SK-N-SH (cell line): Measurements from ENCODE around the gene CDK6. TPM values are rescaled to one million over a fixed set of nuclear protein-coding genes. Genes with fewer than 3 reads are reported as not detected.
"Not testable (repeated sequence)": the region's sequence is repeated elsewhere in the genome, so short reads cannot be mapped to it uniquely, and the experiment has no call there.

Experiments used
- CTCF ChIA-PET: fragments of 300-600, 350-600 bp; formaldehyde crosslinking; extraction: SDS; loops from one replicate; lab custom pipeline; 2021; lab: Yijun Ruan, JAX
- POLR2A ChIA-PET: fragments of 350-600 bp; sonication (Branson Sonifier 250); formaldehyde crosslinking; extraction: SDS; loops from one replicate; lab custom pipeline; 2020; ENCODE audit warnings: antibody characterized with exemption, inconsistent platforms; lab: Yijun Ruan, JAX
- DNase-seq: peaks from one replicate; pipeline ENCODE4 v3.0.0; 2012
- H2AFZ ChIP-seq: fragments of 200-600 bp; sonication (generic); 2 replicates; pipeline ENCODE4 v1.8.1; 2016; ENCODE audit warnings: antibody characterized with exemption, mild to moderate bottlenecking, low read depth
- H3F3A ChIP-seq: fragments of 200-600 bp; sonication (generic); replicated peaks from 2 replicates; pipeline ENCODE3; 2016; ENCODE audit warnings: antibody characterized with exemption, mild to moderate bottlenecking; ENCODE audit not compliant: insufficient read depth
- H3K27ac ChIP-seq, 2 experiments: fragments of 200-500 bp in 1 of 2; fragments of 200-600 bp in 1 of 2; sonication (Bioruptor generic) in 1 of 2; sonication (generic), shearing (Covaris generic) in 1 of 2; 2 replicates each; pipeline versions ENCODE4 v1.5.1 to v1.6.1; 2014 to 2016; ENCODE audit warnings: low read depth in 2 of 2, inconsistent platforms in 1 of 2, low read length in 1 of 2, mild to moderate bottlenecking in 1 of 2, mixed read lengths in 1 of 2
- H3K27me3 ChIP-seq: fragments of 200-600 bp; sonication (generic), shearing (Covaris generic); 2 replicates; pipeline ENCODE4 v1.6.1; 2016; ENCODE audit warnings: mixed run types; ENCODE audit not compliant: insufficient read depth
- H3K36me3 ChIP-seq, 2 experiments: fragments of 200-500 bp in 1 of 2; fragments of 200-600 bp in 1 of 2; sonication (Bioruptor generic) in 1 of 2; sonication (generic) in 1 of 2; replicated peaks in 1 of 2; 2 replicates each; pipeline versions ENCODE3 to v1.5.1; 2014 to 2016; ENCODE audit warnings: low read length in 1 of 2, mild to moderate bottlenecking in 1 of 2; ENCODE audit not compliant: insufficient read depth in 2 of 2, control insufficient read depth in 1 of 2
- H3K4me1 ChIP-seq, 2 experiments: fragments of 200-500 bp in 1 of 2; fragments of 200-600 bp in 1 of 2; sonication (Bioruptor generic) in 1 of 2; sonication (generic), shearing (Covaris generic) in 1 of 2; 2 replicates each; pipeline versions ENCODE4 v1.5.1 to v1.6.1; 2014 to 2016; ENCODE audit warnings: low read depth in 1 of 2, low read length in 1 of 2, mixed run types in 1 of 2; ENCODE audit not compliant: insufficient read depth in 2 of 2, control insufficient read depth in 1 of 2
- H3K4me2 ChIP-seq: fragments of 200-600 bp; sonication (generic), shearing (Covaris generic); 2 replicates; pipeline ENCODE4 v1.6.1; 2017; ENCODE audit warnings: mixed run types
- H3K4me3 ChIP-seq, 2 experiments: fragments of 200-500 bp in 1 of 2; fragments of 200-600 bp in 1 of 2; sonication (Bioruptor generic) in 1 of 2; sonication (generic), shearing (Covaris generic) in 1 of 2; 2 replicates each; pipeline versions ENCODE4 v1.5.1 to v1.8.1; 2014 to 2016; ENCODE audit warnings: low read depth in 2 of 2, inconsistent platforms in 1 of 2, low read length in 1 of 2, mild to moderate bottlenecking in 1 of 2, mixed read lengths in 1 of 2, moderate library complexity in 1 of 2
- H3K79me2 ChIP-seq: fragments of 200-600 bp; sonication (generic); 2 replicates; pipeline ENCODE4 v1.8.1; 2017; ENCODE audit warnings: mild to moderate bottlenecking; ENCODE audit not compliant: insufficient read depth
- H3K9ac ChIP-seq: fragments of 200-600 bp; sonication (generic); 2 replicates; pipeline ENCODE4 v1.6.1; 2017; ENCODE audit warnings: mixed run types
- H3K9me2 ChIP-seq: fragments of 200-600 bp; sonication (generic); 2 replicates; pipeline ENCODE4 v1.6.1; 2017; ENCODE audit warnings: mixed run types
- H3K9me3 ChIP-seq: fragments of 200-600 bp; sonication (generic); 2 replicates; pipeline ENCODE4 v1.6.1; 2017; ENCODE audit warnings: mixed run types, mild to moderate bottlenecking, moderate library complexity
- H4K20me1 ChIP-seq: fragments of 200-600 bp; sonication (generic); 2 replicates; pipeline ENCODE4 v1.6.1; 2017; ENCODE audit warnings: mild to moderate bottlenecking, mixed run types; ENCODE audit not compliant: insufficient read depth
- ELF1 ChIP-seq: IDR thresholded peaks from 2 replicates; pipeline ENCODE4 v1.4.0; 2012
- EP300 ChIP-seq, 2 experiments: IDR thresholded peaks; 2 replicates each; pipeline versions ENCODE4 v1.4.0 to v1.6.1; 2012; ENCODE audit warnings: borderline replicate concordance in 1 of 2, low read depth in 1 of 2, low read length in 1 of 2
- FOXM1 ChIP-seq: IDR thresholded peaks from 2 replicates; pipeline ENCODE4 v1.4.0; 2012; ENCODE audit warnings: low read depth, mild to moderate bottlenecking
- GABPA ChIP-seq: IDR thresholded peaks from 2 replicates; pipeline ENCODE4 v1.4.0; 2012; ENCODE audit warnings: low read depth, mild to moderate bottlenecking
- IRF3 ChIP-seq: fragments of 150-350 bp; IDR thresholded peaks from 2 replicates; pipeline ENCODE4 v1.6.1; 2016; ENCODE audit warnings: mild to moderate bottlenecking, low read depth, low read length
- MEF2A ChIP-seq: IDR thresholded peaks from 2 replicates; pipeline ENCODE4 v1.4.0; 2012; ENCODE audit warnings: low read depth, borderline replicate concordance
- NRF1 ChIP-seq: IDR thresholded peaks from 2 replicates; pipeline ENCODE4 v1.6.1; 2012; ENCODE audit warnings: low read depth, mild to moderate bottlenecking, low read length
- RCOR1 ChIP-seq: fragments of 150-350 bp; IDR thresholded peaks from 2 replicates; pipeline ENCODE4 v1.6.1; 2017; ENCODE audit warnings: antibody characterized with exemption, low read length
- RFX5 ChIP-seq: IDR thresholded peaks from 2 replicates; pipeline ENCODE4 v1.6.1; 2012; ENCODE audit warnings: mild to moderate bottlenecking, improper control_type of control experiment, low read length
- RXRA ChIP-seq: IDR thresholded peaks from 2 replicates; pipeline ENCODE4 v1.4.0; 2012; ENCODE audit warnings: low read depth, mild to moderate bottlenecking, borderline replicate concordance
- TAF1 ChIP-seq: IDR thresholded peaks from 2 replicates; pipeline ENCODE4 v1.6.1; 2012; ENCODE audit warnings: low read depth, mild to moderate bottlenecking, low read length, moderate library complexity, borderline replicate concordance
- WGBS: methylation state at CpG from one replicate; pipeline ENCODE4 v1.1.6; 2017; ENCODE audit warnings: low lambda C conversion rate; 5-methylcytosine and 5-hydroxymethylcytosine counted together
- polyA plus RNA-seq, 3 experiments: library from polyadenylated mRNA; depleted of rRNA; stranded (reverse); fragments of >200 nt; gene quantifications; 2 replicates each; pipeline ENCODE4 v1.2.3, GENCODE V29; 2012
- TF ChIP-seq, protein P1 (sequence below): IDR thresholded peaks from 2 replicates; pipeline ENCODE4 v1.4.0; 2012; ENCODE audit warnings: low read depth, borderline replicate concordance
- TF ChIP-seq, protein P2 (sequence below): fragments of 200-600 bp; sonication (generic); IDR thresholded peaks from 2 replicates; pipeline ENCODE4 v1.6.1; 2017; ENCODE audit warnings: antibody characterized with exemption, mild to moderate bottlenecking, moderate library complexity

The CDK6 gene
- polyA plus RNA-seq, 1 of the 3 experiments (the other 2 are of a cell fraction), result 30.3 TPM

GRCh38 chr7:92606985-92607384, 229.4 kb downstream of the CDK6 start:
- Histone ChIP-seq H3F3A (peaks cover 31% of the 10 kb centered on the region), H4K20me1 (no peaks in the 10 kb centered on the region), H3K4me1 (peaks cover 0 to 5% of the 10 kb centered on the region in 2 experiments; a peak in 2 of 4 replicates), H3K36me3 (peaks cover 67 to 69% of the 10 kb centered on the region in 2 experiments), H3K9me3 (no peaks in the 10 kb centered on the region), H2AFZ (no peak overlapping the region), H3K9ac (no peak overlapping the region), H3K4me3 (no peak overlapping the region), H3K27me3 (no peaks in the 10 kb centered on the region), H3K9me2 (no peaks in the 10 kb centered on the region), H3K27ac (no peak overlapping the region), H3K4me2 (no peak overlapping the region), H3K79me2 (peaks cover 13% of the 10 kb centered on the region; the same call in 1 of the 2 replicates)
- POLR2A ChIA-PET, result interaction anchor here (0.6 kb wide), 1 partner anchor 8 kb away, joined by 3 read pairs; no protein-coding TSS in a partner anchor
- WGBS, result 96% methylated on average over 4 of the region's 4 CpGs
- TF ChIP-seq GABPA (no peak), IRF3 (no peak), RFX5 (no peak), ELF1 (no peak), MEF2A (no peak), TAF1 (no peak), RXRA (no peak), NRF1 (no peak), FOXM1 (no peak), RCOR1 (no peak), EP300 (IDR thresholded peaks at IDR 0.05; ENCODE audit: borderline replicate concordance in 1 of 2, low read depth in 1 of 2, low read length in 1 of 2) (no peak)
- TF ChIP-seq, protein P1, sequence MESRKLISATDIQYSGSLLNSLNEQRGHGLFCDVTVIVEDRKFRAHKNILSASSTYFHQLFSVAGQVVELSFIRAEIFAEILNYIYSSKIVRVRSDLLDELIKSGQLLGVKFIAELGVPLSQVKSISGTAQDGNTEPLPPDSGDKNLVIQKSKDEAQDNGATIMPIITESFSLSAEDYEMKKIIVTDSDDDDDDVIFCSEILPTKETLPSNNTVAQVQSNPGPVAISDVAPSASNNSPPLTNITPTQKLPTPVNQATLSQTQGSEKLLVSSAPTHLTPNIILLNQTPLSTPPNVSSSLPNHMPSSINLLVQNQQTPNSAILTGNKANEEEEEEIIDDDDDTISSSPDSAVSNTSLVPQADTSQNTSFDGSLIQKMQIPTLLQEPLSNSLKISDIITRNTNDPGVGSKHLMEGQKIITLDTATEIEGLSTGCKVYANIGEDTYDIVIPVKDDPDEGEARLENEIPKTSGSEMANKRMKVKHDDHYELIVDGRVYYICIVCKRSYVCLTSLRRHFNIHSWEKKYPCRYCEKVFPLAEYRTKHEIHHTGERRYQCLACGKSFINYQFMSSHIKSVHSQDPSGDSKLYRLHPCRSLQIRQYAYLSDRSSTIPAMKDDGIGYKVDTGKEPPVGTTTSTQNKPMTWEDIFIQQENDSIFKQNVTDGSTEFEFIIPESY, result no peak
- TF ChIP-seq, protein P2, sequence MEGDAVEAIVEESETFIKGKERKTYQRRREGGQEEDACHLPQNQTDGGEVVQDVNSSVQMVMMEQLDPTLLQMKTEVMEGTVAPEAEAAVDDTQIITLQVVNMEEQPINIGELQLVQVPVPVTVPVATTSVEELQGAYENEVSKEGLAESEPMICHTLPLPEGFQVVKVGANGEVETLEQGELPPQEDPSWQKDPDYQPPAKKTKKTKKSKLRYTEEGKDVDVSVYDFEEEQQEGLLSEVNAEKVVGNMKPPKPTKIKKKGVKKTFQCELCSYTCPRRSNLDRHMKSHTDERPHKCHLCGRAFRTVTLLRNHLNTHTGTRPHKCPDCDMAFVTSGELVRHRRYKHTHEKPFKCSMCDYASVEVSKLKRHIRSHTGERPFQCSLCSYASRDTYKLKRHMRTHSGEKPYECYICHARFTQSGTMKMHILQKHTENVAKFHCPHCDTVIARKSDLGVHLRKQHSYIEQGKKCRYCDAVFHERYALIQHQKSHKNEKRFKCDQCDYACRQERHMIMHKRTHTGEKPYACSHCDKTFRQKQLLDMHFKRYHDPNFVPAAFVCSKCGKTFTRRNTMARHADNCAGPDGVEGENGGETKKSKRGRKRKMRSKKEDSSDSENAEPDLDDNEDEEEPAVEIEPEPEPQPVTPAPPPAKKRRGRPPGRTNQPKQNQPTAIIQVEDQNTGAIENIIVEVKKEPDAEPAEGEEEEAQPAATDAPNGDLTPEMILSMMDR, result no peak
- CTCF ChIA-PET, result interaction anchor here (1.0 to 11.6 kb wide), 4 partner anchors 9 to 226 kb away, joined by 3 to 126 read pairs (median 21); partner anchors contain the start of gene FAM133B
- DNase-seq, result no peak

DNA sequence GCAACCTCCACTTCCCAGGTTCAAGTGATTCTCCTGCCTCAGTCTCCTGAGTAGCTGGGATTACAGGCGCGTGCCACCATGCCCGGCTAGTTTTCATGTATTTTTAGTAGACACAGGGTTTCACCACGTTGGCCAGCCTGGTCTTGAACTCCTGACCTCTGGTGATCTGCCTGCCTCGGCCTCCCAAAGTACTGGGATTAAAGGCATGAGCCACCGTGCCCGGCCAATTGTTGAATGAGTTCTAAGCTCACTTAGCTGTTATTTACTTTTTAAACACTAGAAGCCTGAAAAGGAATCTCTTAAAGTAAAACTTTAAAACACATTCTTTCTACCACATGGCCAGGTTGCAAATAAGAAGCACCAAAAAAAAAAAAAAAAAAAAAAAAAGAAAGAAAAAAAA, 231.9 kb downstream of the CDK6 start:
- POLR2A ChIA-PET, H3K27ac ChIP-seq, H3K4me1 ChIP-seq, DNase-seq, H4K20me1 ChIP-seq, H3K4me2 ChIP-seq, H3K9ac ChIP-seq, H2AFZ ChIP-seq, H3K4me3 ChIP-seq, H3K27me3 ChIP-seq, H3K9me2 ChIP-seq, H3K9me3 ChIP-seq: not testable (repeated sequence)
- H3K79me2 ChIP-seq, result peaks cover 13% of the 10 kb centered on the region; the same call in 1 of the 2 replicates
- CTCF ChIA-PET, result interaction anchor here (1.4 to 5.3 kb wide), 5 partner anchors 8 to 94 kb away, joined by 4 to 36 read pairs (median 13); partner anchors contain the start of gene FAM133B
- WGBS, result 92% methylated on average over 7 of the region's 7 CpGs
- peaks cover 18% of the 10 kb centered on the region for H3F3A ChIP-seq
- H3K36me3 ChIP-seq, result peaks cover 45 to 51% of the 10 kb centered on the region in 2 experiments
